Neutrophil (primary cell): ENCODE measurements around the gene NDC1.

Experiments used
- H3K27ac ChIP-seq: fragments of 200-600 bp; sonication (generic); 2 replicates; pipeline ENCODE4 v1.5.1; 2016; ENCODE audit warnings: mild to moderate bottlenecking, moderate library complexity
- H3K27me3 ChIP-seq: fragments of 200-600 bp; sonication (generic); 2 replicates; pipeline ENCODE4 v1.6.0; 2016; ENCODE audit warnings: mild to moderate bottlenecking
- H3K36me3 ChIP-seq: fragments of 200-600 bp; sonication (generic); 2 replicates; pipeline ENCODE4 v1.5.1; 2017
- H3K4me1 ChIP-seq, 2 experiments: fragments of 200-600 bp in 1 of 2; sonication (generic) in 1 of 2; 1 replicate in 1 of 2; 2 replicates in 1 of 2; pipeline versions ENCODE4 v1.5.1 to v1.6.1; 2013 to 2016; ENCODE audit warnings: low read depth in 1 of 2, low read length in 1 of 2, mild to moderate bottlenecking in 1 of 2, moderate library complexity in 1 of 2; ENCODE audit not compliant: control insufficient read depth in 1 of 2, insufficient read depth in 1 of 2
- H3K4me3 ChIP-seq, 2 experiments: fragments of 200-600 bp in 1 of 2; sonication (generic) in 1 of 2; 1 replicate in 1 of 2; 2 replicates in 1 of 2; pipeline ENCODE4 v1.5.1; 2013 to 2016; ENCODE audit warnings: low read depth in 1 of 2, low read length in 1 of 2, mild to moderate bottlenecking in 1 of 2, moderate library complexity in 1 of 2
- H3K9me3 ChIP-seq: fragments of 200-600 bp; sonication (generic); 2 replicates; pipeline ENCODE4 v1.5.1; 2016
- TF ChIP-seq, protein P1 (sequence below): fragments of 200-600 bp; sonication (generic); IDR thresholded peaks from 2 replicates; pipeline ENCODE4 v1.5.1; 2016; ENCODE audit warnings: antibody characterized with exemption

The NDC1 gene

DNA sequence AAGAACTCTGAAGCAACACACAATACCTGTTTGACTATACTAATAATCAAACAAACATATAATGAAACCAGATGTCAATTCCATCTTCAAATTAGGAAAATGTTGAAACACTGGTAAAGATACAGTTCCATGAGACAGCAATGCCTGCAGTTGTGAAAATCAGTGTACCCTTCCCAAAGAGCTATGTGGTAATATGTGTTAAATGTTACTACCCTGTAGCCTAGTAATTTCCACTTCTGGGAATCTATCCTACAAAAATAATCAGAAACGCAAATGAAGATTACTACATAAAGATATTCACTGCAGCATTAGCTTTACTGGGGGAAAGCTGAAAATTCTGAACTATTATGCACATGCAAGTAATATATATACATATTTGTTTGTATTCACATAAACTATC, 116.1 kb downstream of the NDC1 start:
- peaks cover 10% of the 10 kb centered on the region for H3K27me3 ChIP-seq
- H3K27ac ChIP-seq = no peak overlapping the region
- no peaks in the 10 kb centered on the region for H3K4me1 ChIP-seq

DNA sequence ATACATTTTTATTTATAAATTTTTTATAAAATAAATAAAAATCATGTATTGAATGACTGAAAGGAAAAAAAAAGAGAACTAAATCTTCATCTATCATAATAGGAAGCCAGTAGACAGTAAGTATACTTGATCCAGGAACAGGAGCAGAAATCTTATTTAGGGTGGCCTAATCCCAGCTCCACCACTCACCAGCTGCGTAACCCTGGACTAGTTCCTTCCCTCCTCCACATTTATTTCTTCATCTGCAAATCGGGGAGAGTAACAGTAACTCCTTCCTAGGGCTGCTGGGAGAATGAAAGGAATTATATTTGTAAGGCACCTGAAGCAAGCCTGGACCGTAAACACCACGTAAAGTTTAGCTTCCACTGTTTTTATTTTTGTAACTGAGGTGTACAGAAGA, 117.0 kb downstream of the NDC1 start:
- TF ChIP-seq, protein P1, sequence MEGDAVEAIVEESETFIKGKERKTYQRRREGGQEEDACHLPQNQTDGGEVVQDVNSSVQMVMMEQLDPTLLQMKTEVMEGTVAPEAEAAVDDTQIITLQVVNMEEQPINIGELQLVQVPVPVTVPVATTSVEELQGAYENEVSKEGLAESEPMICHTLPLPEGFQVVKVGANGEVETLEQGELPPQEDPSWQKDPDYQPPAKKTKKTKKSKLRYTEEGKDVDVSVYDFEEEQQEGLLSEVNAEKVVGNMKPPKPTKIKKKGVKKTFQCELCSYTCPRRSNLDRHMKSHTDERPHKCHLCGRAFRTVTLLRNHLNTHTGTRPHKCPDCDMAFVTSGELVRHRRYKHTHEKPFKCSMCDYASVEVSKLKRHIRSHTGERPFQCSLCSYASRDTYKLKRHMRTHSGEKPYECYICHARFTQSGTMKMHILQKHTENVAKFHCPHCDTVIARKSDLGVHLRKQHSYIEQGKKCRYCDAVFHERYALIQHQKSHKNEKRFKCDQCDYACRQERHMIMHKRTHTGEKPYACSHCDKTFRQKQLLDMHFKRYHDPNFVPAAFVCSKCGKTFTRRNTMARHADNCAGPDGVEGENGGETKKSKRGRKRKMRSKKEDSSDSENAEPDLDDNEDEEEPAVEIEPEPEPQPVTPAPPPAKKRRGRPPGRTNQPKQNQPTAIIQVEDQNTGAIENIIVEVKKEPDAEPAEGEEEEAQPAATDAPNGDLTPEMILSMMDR = no peak
- H3K36me3 ChIP-seq = no peaks in the 10 kb centered on the region
- H3K27ac ChIP-seq = no peak overlapping the region
- no peaks in the 10 kb centered on the region for H3K4me1 ChIP-seq
- no peaks in the 10 kb centered on the region for H3K9me3 ChIP-seq
- no peak overlapping the region for H3K4me3 ChIP-seq
- peaks cover 10% of the 10 kb centered on the region for H3K27me3 ChIP-seq

More for the DNA sequence above, 116.1 kb downstream of the NDC1 start:
- no peaks in the 10 kb centered on the region for H3K36me3 ChIP-seq
- no peaks in the 10 kb centered on the region for H3K9me3 ChIP-seq
- no peak overlapping the region for H3K4me3 ChIP-seq
- TF ChIP-seq, protein P1 = no peak

DNA sequence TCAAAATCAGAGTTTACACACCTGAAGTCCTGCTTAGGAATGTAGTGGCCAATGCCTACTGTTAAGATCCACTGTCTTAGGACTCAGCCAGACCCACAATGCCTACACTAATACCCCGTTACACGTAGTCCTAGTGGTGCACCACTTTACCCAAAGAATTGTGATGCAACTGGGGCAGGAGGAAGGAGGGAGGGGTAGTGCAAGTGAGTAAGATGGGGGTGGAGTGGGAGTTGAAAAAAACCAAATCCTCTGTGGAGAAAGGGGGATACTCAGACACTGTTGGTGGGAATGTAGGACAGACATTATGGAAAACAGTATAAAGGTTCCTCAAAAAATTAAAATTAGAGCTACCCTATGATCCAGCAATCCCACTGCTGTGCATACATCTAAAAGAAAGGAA, 118.6 kb downstream of the NDC1 start:
- H3K27ac ChIP-seq = no peak overlapping the region
- no peak overlapping the region for H3K4me3 ChIP-seq
- H3K27me3 ChIP-seq = peaks cover 3% of the 10 kb centered on the region
- TF ChIP-seq, protein P1 = no peak
- H3K9me3 ChIP-seq = no peaks in the 10 kb centered on the region
- H3K4me1 ChIP-seq = no peaks in the 10 kb centered on the region
- H3K36me3 ChIP-seq = no peaks in the 10 kb centered on the region

DNA sequence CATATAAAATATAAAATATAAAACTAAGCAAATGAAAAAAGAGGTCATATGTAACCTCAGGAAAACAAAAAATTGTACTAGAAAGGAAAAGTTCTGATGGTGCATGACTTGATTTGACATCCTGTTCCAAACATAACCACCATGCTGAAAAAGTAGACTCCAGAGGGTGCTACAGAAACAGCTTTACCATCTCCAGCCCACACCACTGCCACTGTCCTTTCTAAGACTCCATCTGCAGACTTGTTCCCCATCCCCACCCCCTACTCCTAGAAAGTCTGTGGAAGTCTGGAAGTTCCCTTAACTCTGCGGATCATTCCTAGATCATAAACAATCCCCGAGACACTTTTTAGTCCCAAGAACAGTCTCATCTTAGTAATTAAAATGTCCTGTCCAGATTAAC, 119.7 kb downstream of the NDC1 start:
- TF ChIP-seq, protein P1 = no peak
- H3K36me3 ChIP-seq = no peaks in the 10 kb centered on the region
- H3K4me1 ChIP-seq = no peaks in the 10 kb centered on the region
- H3K9me3 ChIP-seq = no peaks in the 10 kb centered on the region
- no peaks in the 10 kb centered on the region for H3K27me3 ChIP-seq
- no peak overlapping the region for H3K4me3 ChIP-seq
- H3K27ac ChIP-seq = no peak overlapping the region

DNA sequence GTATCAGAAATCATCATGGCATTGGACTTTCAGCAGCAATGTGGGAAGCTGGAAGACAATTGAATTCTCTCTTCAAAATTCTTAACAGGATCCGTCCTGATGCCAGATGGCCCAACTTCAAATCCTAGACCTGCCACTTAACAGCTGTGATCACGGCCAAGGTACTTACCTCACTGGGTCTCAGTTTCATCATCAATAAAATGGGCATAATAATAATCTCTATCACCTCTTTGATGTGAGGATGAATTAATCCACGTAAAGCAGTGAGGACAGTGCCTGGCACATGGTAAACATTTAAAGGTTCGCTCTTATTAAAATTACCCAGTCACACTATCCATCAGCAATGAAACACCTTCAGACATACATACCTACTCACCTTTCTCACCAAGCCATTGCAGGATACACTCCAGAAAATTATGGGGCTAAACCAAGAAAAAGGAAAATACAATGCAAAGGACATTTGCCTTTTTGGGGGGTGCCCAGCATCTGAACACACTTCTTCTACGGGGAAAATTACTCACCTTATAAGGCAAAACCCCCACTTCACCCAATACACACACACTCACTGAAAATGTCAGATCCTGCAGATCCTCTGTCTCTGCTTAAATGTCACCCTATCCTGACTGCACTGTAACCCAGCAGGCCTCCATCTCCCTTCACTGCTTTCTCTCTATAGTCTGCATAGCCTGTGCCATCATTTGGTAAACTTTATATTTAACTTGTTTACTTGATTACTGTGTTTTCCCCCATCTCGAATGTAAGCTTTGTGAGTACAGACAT, 120.9 kb downstream of the NDC1 start:
- Histone ChIP-seq H3K27me3 (no peaks in the 10 kb centered on the region), H3K4me1 (no peaks in the 10 kb centered on the region), H3K36me3 (no peaks in the 10 kb centered on the region), H3K27ac (no peak overlapping the region), H3K9me3 (no peaks in the 10 kb centered on the region), H3K4me3 (no peak overlapping the region)
- TF ChIP-seq, protein P1 = no peak
